Right lobe of liver (tissue), 4 donors: ENCODE results near the gene FYN.

ENCODE experiments used
- CTCF ChIP-seq, 4 donors: fragments of 200-600 bp in 3 of 4; fragments of 450-650 bp in 1 of 4; IDR thresholded peaks; one replicate each; pipeline versions ENCODE4 v1.5.1 to v1.8.0; 2016 to 2022; ENCODE audit warnings: antibody characterized with exemption in 4 of 4, mild to moderate bottlenecking in 2 of 4
- POLR2A ChIP-seq: fragments of 450-650 bp; IDR thresholded peaks from one replicate; pipeline ENCODE4 v1.6.1; 2017; ENCODE audit warnings: antibody characterized with exemption, mild to moderate bottlenecking
- donor health status: DM: no; HTN: no; CAD: no.
- donor health status: DM: no; HTN: no; CAD: no.
- donor health status: DM: no; HTN: yes; CAD: no.

DNA sequence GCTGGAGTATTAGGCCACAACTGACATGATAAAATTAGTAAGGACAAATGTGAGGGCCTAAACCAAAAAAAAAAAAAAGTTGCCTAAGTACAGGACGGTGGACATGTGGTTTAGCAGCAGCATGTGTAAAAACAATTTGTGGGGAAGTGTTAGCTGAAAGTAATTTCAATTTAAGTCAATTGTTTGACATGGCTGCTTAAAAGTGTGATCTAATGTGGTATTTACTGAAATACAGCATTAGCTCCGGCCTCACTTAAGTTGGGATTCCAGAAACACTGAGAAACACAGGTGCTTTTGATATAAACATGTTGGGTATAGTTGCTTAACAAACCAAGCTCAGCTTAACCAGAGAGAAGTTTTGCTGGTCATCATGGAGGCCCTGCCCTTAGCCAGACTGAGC, 119.7 kb downstream of the FYN start:
- no peak for TF ChIP-seq CTCF (IDR thresholded peaks at IDR 0.05)
- TF ChIP-seq POLR2A, result no peak
